Neuronal stem cell (in vitro differentiated cells): ENCODE measurements around the gene HORMAD1.
"Not testable (repeated sequence)": the region's sequence is repeated elsewhere in the genome, so short reads cannot be mapped to it uniquely, and the experiment has no call there.

Experiments
- DNase-seq: peaks from one replicate; pipeline ENCODE4 v3.0.0-alpha.2; 2013; ENCODE audit warnings: low spot score
- H2AFZ ChIP-seq: one replicate; pipeline ENCODE4 v1.6.1; 2013; ENCODE audit warnings: mild to moderate bottlenecking, low read length, inconsistent platforms
- H2AK5ac ChIP-seq: 2 replicates; pipeline ENCODE4 v1.6.1; 2013; ENCODE audit warnings: low read depth, mild to moderate bottlenecking, inconsistent platforms, low read length, moderate library complexity, mixed read lengths
- H2BK120ac ChIP-seq: 2 replicates; pipeline ENCODE4 v1.6.1; 2013; ENCODE audit warnings: low read depth, mild to moderate bottlenecking, inconsistent platforms, low read length, moderate library complexity, mixed read lengths
- H2BK12ac ChIP-seq: one replicate; pipeline ENCODE4 v1.6.1; 2013; ENCODE audit warnings: low read length, inconsistent platforms
- H2BK15ac ChIP-seq: 2 replicates; pipeline ENCODE4 v1.6.1; 2013; ENCODE audit warnings: mild to moderate bottlenecking, low read length, inconsistent platforms, mixed read lengths
- H2BK5ac ChIP-seq: one replicate; pipeline ENCODE4 v1.6.1; 2013; ENCODE audit warnings: inconsistent platforms, mild to moderate bottlenecking, low read length, moderate library complexity
- H3K14ac ChIP-seq: one replicate; pipeline ENCODE4 v1.6.1; 2013; ENCODE audit warnings: low read length, inconsistent platforms
- H3K18ac ChIP-seq: 2 replicates; pipeline ENCODE4 v1.6.1; 2013; ENCODE audit warnings: low read length, inconsistent platforms
- H3K23ac ChIP-seq: 2 replicates; pipeline ENCODE4 v1.6.1; 2013; ENCODE audit warnings: low read depth, mild to moderate bottlenecking, mixed read lengths, low read length, inconsistent platforms; ENCODE audit not compliant: poor library complexity
- H3K27ac ChIP-seq: replicated peaks from 3 replicates; pipeline ENCODE4 v1.5.1; 2013; ENCODE audit warnings: low read length, inconsistent platforms
- H3K27me3 ChIP-seq, 3 experiments: 2 replicates each; pipeline ENCODE4 v1.6.1; 2013; ENCODE audit warnings: low read length in 3 of 3, mild to moderate bottlenecking in 2 of 3, inconsistent platforms in 1 of 3, low read depth in 1 of 3, mixed read lengths in 1 of 3, moderate library complexity in 1 of 3; ENCODE audit not compliant: control insufficient read depth in 3 of 3, insufficient read depth in 3 of 3
- H3K36me3 ChIP-seq, 2 donors: replicated peaks in 1 of 2; 2 replicates each; pipeline ENCODE4 v1.6.1; 2013; ENCODE audit warnings: low read length in 2 of 2; ENCODE audit not compliant: control insufficient read depth in 2 of 2, insufficient read depth in 2 of 2
- H3K4ac ChIP-seq: 2 replicates; pipeline ENCODE4 v1.6.1; 2013; ENCODE audit warnings: inconsistent platforms, mild to moderate bottlenecking, low read length, moderate library complexity
- H3K4me1 ChIP-seq, 2 donors: 1 replicate in 1 of 2; 2 replicates in 1 of 2; pipeline ENCODE4 v1.6.1; 2013; ENCODE audit warnings: low read length in 2 of 2, low read depth in 1 of 2; ENCODE audit not compliant: control insufficient read depth in 2 of 2, insufficient read depth in 1 of 2
- H3K4me2 ChIP-seq: one replicate; pipeline ENCODE4 v1.6.1; 2013; ENCODE audit warnings: mild to moderate bottlenecking, low read length, inconsistent platforms; ENCODE audit not compliant: insufficient read depth, poor library complexity, severe bottlenecking
- H3K4me3 ChIP-seq, 2 donors: 2 replicates each; pipeline ENCODE4 v1.5.1; 2013; ENCODE audit warnings: low read length in 2 of 2, mild to moderate bottlenecking in 2 of 2, inconsistent platforms in 1 of 2, moderate library complexity in 1 of 2
- H3K79me1 ChIP-seq: one replicate; pipeline ENCODE4 v1.6.1; 2013; ENCODE audit warnings: low read depth, mild to moderate bottlenecking, inconsistent platforms, low read length, moderate library complexity
- H3K9ac ChIP-seq: one replicate; pipeline ENCODE4 v1.6.1; 2013; ENCODE audit warnings: mild to moderate bottlenecking, low read depth, low read length, inconsistent platforms; ENCODE audit not compliant: poor library complexity
- H3K9me3 ChIP-seq, 2 donors: replicated peaks in 1 of 2; 2 replicates each; pipeline versions ENCODE3 to v1.6.1; 2013; ENCODE audit warnings: low read length in 2 of 2, mild to moderate bottlenecking in 2 of 2, inconsistent platforms in 1 of 2, low read depth in 1 of 2, mixed read lengths in 1 of 2, moderate library complexity in 1 of 2; ENCODE audit not compliant: control insufficient read depth in 2 of 2, insufficient read depth in 1 of 2
- H4K8ac ChIP-seq: one replicate; pipeline ENCODE4 v1.6.1; 2013; ENCODE audit warnings: low read depth, mild to moderate bottlenecking, inconsistent platforms, low read length, moderate library complexity
- H4K91ac ChIP-seq: one replicate; pipeline ENCODE4 v1.6.1; 2013; ENCODE audit warnings: low read length, low read depth, mild to moderate bottlenecking, inconsistent platforms; ENCODE audit not compliant: poor library complexity
- WGBS, 2 donors: extraction: QIAGEN DNeasy Blood & Tissue Kit; methylation state at CpG; one replicate each; pipeline ENCODE4 v1.1.7; 2013; ENCODE audit warnings: missing lambda C conversion rate in 2 of 2, mixed read lengths in 1 of 2; ENCODE audit not compliant: insufficient read length in 2 of 2, insufficient replicate concordance in 1 of 2; ENCODE audit errors: extremely low coverage in 2 of 2; 5-methylcytosine and 5-hydroxymethylcytosine counted together

Gene HORMAD1

DNA sequence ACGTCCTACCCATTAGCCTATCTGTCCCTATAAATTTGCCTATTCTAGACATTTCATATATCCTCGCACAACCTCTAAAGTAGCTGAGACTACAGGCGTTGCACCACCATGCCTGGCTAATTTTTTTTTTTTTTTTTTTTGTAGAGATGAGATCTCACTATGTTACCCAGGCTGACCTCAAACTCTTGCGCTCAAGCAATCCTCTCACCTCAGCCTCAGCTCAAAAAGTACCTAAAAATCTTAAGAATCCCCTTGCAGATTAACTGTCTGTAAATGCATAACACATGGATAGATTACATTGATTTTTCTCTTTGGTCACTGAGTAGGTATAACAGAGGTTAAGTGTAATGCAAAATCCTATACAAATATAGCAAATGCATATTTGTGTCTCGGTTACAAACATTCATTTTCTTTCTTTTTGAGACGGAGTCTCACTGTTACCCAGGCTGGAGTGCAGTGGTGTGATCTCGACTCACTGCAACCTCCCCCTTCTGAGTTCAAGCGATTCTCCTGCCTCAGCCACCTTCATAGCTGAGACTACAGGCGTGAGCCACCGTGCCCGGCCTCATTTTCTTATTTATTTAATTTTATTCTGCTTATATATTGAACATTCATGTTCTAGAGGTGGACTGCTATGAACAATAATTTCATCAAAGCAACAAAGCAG lies 2.3 kb downstream of the HORMAD1 start:
- Histone ChIP-seq H4K91ac (no peak overlapping the region), H3K27ac (no peak overlapping the region), H3K4me3 (no peak overlapping the region), H2BK15ac (no peak overlapping the region), H3K14ac (no peak overlapping the region), H3K27me3 (no peaks in the 10 kb centered on the region), H3K4me1 (no peaks in the 10 kb centered on the region), H2AFZ (no peak overlapping the region), H3K4me2 (no peak overlapping the region), H3K23ac (no peak overlapping the region), H3K9me3 (peaks cover 0 to 2% of the 10 kb centered on the region in 2 donors), H2BK120ac (no peak overlapping the region), H3K4ac (no peak overlapping the region), H2BK5ac (no peak overlapping the region), H2AK5ac (no peak overlapping the region), H4K8ac (no peak overlapping the region), H3K18ac (no peak overlapping the region), H3K9ac (no peak overlapping the region), H3K79me1 (no peaks in the 10 kb centered on the region), H3K36me3 (no peaks in the 10 kb centered on the region), H2BK12ac (no peak overlapping the region)
- no peak for DNase-seq
- WGBS, 2 donors, result 100% methylated on average over 1 of the region's 11 CpGs; no CpG with 5 or more reads in 1 of the 2 donors

DNA sequence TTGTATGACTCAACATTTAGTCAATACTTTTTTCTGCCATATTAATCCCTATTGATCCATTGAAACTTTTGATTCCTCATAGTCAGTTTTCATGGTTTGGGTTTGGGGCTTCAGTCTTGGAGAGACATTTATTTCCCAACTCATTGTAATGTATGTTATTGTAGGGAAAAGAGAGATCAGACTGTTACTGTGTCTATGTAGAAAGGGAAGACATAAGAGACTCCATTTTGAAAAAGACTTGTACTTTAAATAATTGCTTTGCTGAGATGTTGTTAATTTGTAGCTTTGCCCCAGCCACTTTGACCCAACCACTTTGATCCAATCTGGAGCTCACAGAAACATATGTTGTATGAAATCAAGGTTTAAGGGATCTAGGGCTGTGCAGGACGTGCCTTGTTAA lies 11.7 kb downstream of the HORMAD1 start:
- not testable (repeated sequence) for H3K9me3 ChIP-seq, H2BK5ac ChIP-seq, H3K18ac ChIP-seq, H3K4ac ChIP-seq, H3K4me3 ChIP-seq, H3K9ac ChIP-seq, H4K8ac ChIP-seq, H3K14ac ChIP-seq, H2BK12ac ChIP-seq, H2AFZ ChIP-seq, H2BK120ac ChIP-seq, H3K36me3 ChIP-seq, H2BK15ac ChIP-seq, H3K23ac ChIP-seq, DNase-seq, H3K79me1 ChIP-seq, H3K4me1 ChIP-seq, H3K27ac ChIP-seq, H4K91ac ChIP-seq, H3K4me2 ChIP-seq, H2AK5ac ChIP-seq
- WGBS, 2 donors, result no CpG with 5 or more reads among the region's 1 CpG
- H3K27me3 ChIP-seq, result peaks cover 0 to 12% (median 0%) of the 10 kb centered on the region in 3 experiments

DNA sequence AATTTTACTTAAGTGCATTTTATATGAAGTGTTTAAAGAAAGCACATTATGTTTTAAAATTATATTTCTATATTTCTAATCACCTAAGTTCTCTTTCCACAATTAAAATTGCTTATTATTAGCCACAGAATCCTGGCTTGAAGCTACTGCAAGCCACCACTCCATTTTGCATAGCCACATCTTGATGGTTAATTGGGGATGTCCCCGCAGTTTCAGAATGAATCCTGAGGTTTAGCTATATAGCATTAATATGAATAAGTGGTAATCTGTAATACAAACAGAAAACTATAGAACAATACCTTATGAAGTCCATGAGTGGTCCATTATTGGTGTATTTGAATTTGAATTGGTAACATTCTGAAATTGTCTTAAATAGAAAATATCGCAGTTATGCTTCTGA lies 12.1 kb downstream of the HORMAD1 start:
- no peaks in the 10 kb centered on the region for H3K4me1 ChIP-seq
- H2AK5ac ChIP-seq, result no peak overlapping the region
- no peaks in the 10 kb centered on the region for H3K79me1 ChIP-seq
- no peaks in the 10 kb centered on the region for H3K9me3 ChIP-seq
- H4K91ac ChIP-seq, result no peak overlapping the region
- H3K14ac ChIP-seq, result no peak overlapping the region
- no peak overlapping the region for H2BK120ac ChIP-seq
- H3K18ac ChIP-seq, result no peak overlapping the region
- H2BK12ac ChIP-seq, result no peak overlapping the region
- no peak overlapping the region for H3K4me3 ChIP-seq
- no peak overlapping the region for H3K23ac ChIP-seq
- H2BK5ac ChIP-seq, result no peak overlapping the region
- no peak overlapping the region for H3K27ac ChIP-seq
- no peak overlapping the region for H2BK15ac ChIP-seq
- H2AFZ ChIP-seq, result no peak overlapping the region
- H3K36me3 ChIP-seq, result no peaks in the 10 kb centered on the region
- H4K8ac ChIP-seq, result no peak overlapping the region
- H3K9ac ChIP-seq, result no peak overlapping the region
- H3K4me2 ChIP-seq, result no peak overlapping the region
- DNase-seq, result no peak
- no CpG with 5 or more reads among the region's 2 CpGs for WGBS, 2 donors
- no peak overlapping the region for H3K4ac ChIP-seq
- H3K27me3 ChIP-seq, result peaks cover 0 to 14% (median 0%) of the 10 kb centered on the region in 3 experiments

GRCh38 chr1:150706091-150706490 lies 14.6 kb downstream of the HORMAD1 start:
- H3K23ac ChIP-seq, result no peak overlapping the region
- no peaks in the 10 kb centered on the region for H3K36me3 ChIP-seq
- H3K4ac ChIP-seq, result no peak overlapping the region
- H3K27me3 ChIP-seq, result peaks cover 0 to 21% (median 0%) of the 10 kb centered on the region in 3 experiments
- H3K4me1 ChIP-seq, result no peaks in the 10 kb centered on the region
- H2BK120ac ChIP-seq, result no peak overlapping the region
- no peak overlapping the region for H2AFZ ChIP-seq
- no peak for DNase-seq
- no peak overlapping the region for H3K4me2 ChIP-seq
- H2AK5ac ChIP-seq, result no peak overlapping the region
- H3K9ac ChIP-seq, result no peak overlapping the region
- no peak overlapping the region for H3K4me3 ChIP-seq
- H3K27ac ChIP-seq, result no peak overlapping the region
- no peak overlapping the region for H2BK12ac ChIP-seq
- no peak overlapping the region for H3K18ac ChIP-seq
- no peaks in the 10 kb centered on the region for H3K79me1 ChIP-seq
- no peak overlapping the region for H2BK5ac ChIP-seq
- H3K9me3 ChIP-seq, result no peaks in the 10 kb centered on the region
- no peak overlapping the region for H2BK15ac ChIP-seq
- H3K14ac ChIP-seq, result no peak overlapping the region
- no peak overlapping the region for H4K91ac ChIP-seq
- no CpG with 5 or more reads among the region's 1 CpG for WGBS, 2 donors
- no peak overlapping the region for H4K8ac ChIP-seq
